ENCODE results near the gene MINDY4B.

- TF ChIP-seq CTCF (IDR thresholded peaks at IDR 0.05; ENCODE audit: insufficient read depth, low read depth, low read length) = no peak
- no peak for TF ChIP-seq EZH2 (IDR thresholded peaks at IDR 0.05; ENCODE audit: insufficient read depth, low read length)
Observed at GRCh38 chr3:150847433-150847832, 57.8 kb downstream of the MINDY4B start.
